Ovary (tissue), 9 donors: ENCODE measurements around the gene RAVER2. TPM values are rescaled to one million over a fixed set of nuclear protein-coding genes. Genes with fewer than 3 reads are reported as not detected.

Experiments
- DNase-seq, 5 donors: peaks; one replicate each; pipeline ENCODE4 v3.0.0-alpha.2; 2019 to 2020
- H3K27ac ChIP-seq, 2 donors: fragments of 200-600 bp; one replicate each; pipeline versions ENCODE4 v1.5.1 to v1.8.0; 2019 to 2022
- H3K27me3 ChIP-seq: fragments of 200-600 bp; one replicate; pipeline ENCODE4 v1.8.0; 2022
- H3K36me3 ChIP-seq: fragments of 200-600 bp; sonication (generic); one replicate; pipeline ENCODE4 v1.5.1; 2019
- H3K4me1 ChIP-seq: one replicate; pipeline ENCODE4 v1.8.1; 2013; ENCODE audit warnings: mild to moderate bottlenecking, moderate library complexity; ENCODE audit not compliant: insufficient read depth
- H3K4me3 ChIP-seq: fragments of 200-600 bp; sonication (generic); one replicate; pipeline ENCODE4 v1.5.1; 2017
- H3K9me3 ChIP-seq, 2 donors: fragments of 200-600 bp in 1 of 2; sonication (generic) in 1 of 2; one replicate each; pipeline versions ENCODE4 v1.5.1 to v1.8.1; 2013 to 2019; ENCODE audit warnings: mild to moderate bottlenecking in 1 of 2, moderate library complexity in 1 of 2
- EP300 ChIP-seq: sonication (generic); formaldehyde crosslinking; IDR thresholded peaks from one replicate; pipeline ENCODE4 v1.6.1; 2017; ENCODE audit warnings: antibody characterized with exemption
- POLR2A ChIP-seq: fragments of 450-650 bp; IDR thresholded peaks from one replicate; pipeline ENCODE4 v1.6.1; 2017; ENCODE audit warnings: antibody characterized with exemption, mild to moderate bottlenecking, moderate library complexity
- WGBS, 3 donors: extraction: QIAGEN DNeasy Blood & Tissue Kit in 1 of 3; methylation state at CpG; one replicate each; pipeline versions ENCODE4 v1.1.5 to v1.1.7; 2013 to 2017; 5-methylcytosine and 5-hydroxymethylcytosine counted together
- intact Hi-C, 4 donors: fragments of 100-400 bp; cut with DNase I; formaldehyde crosslinking; loops; one replicate each; pipeline versions ENCODE4 v1.11.0 to v1.15.1; 2022 to 2023
- polyA plus RNA-seq, 2 donors: library from polyadenylated mRNA; stranded (reverse); fragments of 200-250 nt in 1 of 2; fragments of 350-450 nt in 1 of 2; fragmentation: Illumina TruSeq in 1 of 2; extraction: RNeasy Lipid Tissue Mini Kit (QIAGEN cat#74804) in 1 of 2; gene quantifications; one replicate each; pipeline ENCODE4 v1.2.3, GENCODE V29; 2013 to 2014
- total RNA-seq, 7 donors: library from RNA; depleted of rRNA in 2 of 7; stranded (reverse); fragments of >200 nt in 2 of 7; fragmentation: NEBNext Ultra II Directional in 3 of 7; extraction: Animal tissue kit (Norgen Biotek cat#: 25700) in 3 of 7; gene quantifications; one replicate each; pipeline versions ENCODE4 v1.1.0 to v1.2.4, GENCODE V29; 2016 to 2023
- TF ChIP-seq, protein P1 (sequence below), 3 donors: fragments of 450-650 bp in 2 of 3; fragments of 200-600 bp in 1 of 3; IDR thresholded peaks; one replicate each; pipeline versions ENCODE4 v1.5.1 to v1.8.0; 2016 to 2022; ENCODE audit warnings: antibody characterized with exemption in 3 of 3, mild to moderate bottlenecking in 1 of 3
- donor health status: DM: no; HTN: no; CAD: no; lungs with moderate emphysema.
- donor health status: DM: no; HTN: no; CAD: no.
- donor health status: Bipolar disorder and iron deficiency.
- donor health status: DM: yes; HTN: yes; CAD: no.
- donor health status: DM: no; HTN: no; CAD: no.
- donor health status: DM: yes; HTN: yes; CAD: no.

The RAVER2 gene
- total and polyA plus RNA-seq, 9 donors: 5.0 to 10.7 (median 7.9) TPM

DNA sequence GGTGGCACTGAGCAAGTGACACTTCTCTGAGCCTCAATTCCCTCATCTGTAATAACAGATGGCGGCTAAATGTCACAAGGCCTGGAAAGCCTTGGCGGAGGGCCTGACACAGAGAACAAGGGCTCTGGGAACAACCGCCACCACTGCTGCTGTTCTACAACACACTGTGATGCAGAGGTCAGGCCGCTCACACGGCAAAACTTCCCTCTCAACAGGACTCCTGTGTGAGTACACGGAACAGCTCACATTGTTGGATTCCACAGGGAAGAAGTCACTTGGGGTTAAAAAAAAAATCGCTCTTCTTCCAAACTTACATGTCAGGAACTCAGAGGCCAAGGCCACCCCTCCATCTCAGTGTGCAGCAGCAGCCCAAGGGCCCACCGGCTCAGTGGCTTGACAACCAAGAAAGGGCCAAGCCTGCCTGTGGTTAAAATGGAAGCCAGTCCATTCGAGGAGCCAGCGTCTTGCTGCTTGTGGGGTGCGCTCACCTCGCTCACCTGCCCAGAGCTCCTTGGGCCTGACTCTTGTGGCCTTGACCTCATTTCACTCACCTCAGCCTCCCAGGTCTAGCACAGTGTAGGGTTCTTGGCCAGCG is 101.1 kb downstream of the RAVER2 start:
- H3K4me1 ChIP-seq: peaks cover 2% of the 10 kb centered on the region
- H3K36me3 ChIP-seq: no peaks in the 10 kb centered on the region
- no peak overlapping the region for H3K4me3 ChIP-seq
- intact Hi-C loops: loop anchor here in 1 of 4 donors (10.0 kb wide), 1 partner anchor 369 kb away; no protein-coding TSS in a partner anchor
- H3K27ac ChIP-seq: no peak overlapping the region
- no peak for TF ChIP-seq POLR2A
- no peak for TF ChIP-seq EP300
- TF ChIP-seq, protein P1, sequence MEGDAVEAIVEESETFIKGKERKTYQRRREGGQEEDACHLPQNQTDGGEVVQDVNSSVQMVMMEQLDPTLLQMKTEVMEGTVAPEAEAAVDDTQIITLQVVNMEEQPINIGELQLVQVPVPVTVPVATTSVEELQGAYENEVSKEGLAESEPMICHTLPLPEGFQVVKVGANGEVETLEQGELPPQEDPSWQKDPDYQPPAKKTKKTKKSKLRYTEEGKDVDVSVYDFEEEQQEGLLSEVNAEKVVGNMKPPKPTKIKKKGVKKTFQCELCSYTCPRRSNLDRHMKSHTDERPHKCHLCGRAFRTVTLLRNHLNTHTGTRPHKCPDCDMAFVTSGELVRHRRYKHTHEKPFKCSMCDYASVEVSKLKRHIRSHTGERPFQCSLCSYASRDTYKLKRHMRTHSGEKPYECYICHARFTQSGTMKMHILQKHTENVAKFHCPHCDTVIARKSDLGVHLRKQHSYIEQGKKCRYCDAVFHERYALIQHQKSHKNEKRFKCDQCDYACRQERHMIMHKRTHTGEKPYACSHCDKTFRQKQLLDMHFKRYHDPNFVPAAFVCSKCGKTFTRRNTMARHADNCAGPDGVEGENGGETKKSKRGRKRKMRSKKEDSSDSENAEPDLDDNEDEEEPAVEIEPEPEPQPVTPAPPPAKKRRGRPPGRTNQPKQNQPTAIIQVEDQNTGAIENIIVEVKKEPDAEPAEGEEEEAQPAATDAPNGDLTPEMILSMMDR (IDR thresholded peaks at IDR 0.05): no peak
- H3K27me3 ChIP-seq: no peaks in the 10 kb centered on the region
- no peaks in the 10 kb centered on the region for H3K9me3 ChIP-seq
- 73 to 82% (median 80%) methylated on average over 13 of the region's 13 CpGs for WGBS, 3 donors
- no peak for DNase-seq

DNA sequence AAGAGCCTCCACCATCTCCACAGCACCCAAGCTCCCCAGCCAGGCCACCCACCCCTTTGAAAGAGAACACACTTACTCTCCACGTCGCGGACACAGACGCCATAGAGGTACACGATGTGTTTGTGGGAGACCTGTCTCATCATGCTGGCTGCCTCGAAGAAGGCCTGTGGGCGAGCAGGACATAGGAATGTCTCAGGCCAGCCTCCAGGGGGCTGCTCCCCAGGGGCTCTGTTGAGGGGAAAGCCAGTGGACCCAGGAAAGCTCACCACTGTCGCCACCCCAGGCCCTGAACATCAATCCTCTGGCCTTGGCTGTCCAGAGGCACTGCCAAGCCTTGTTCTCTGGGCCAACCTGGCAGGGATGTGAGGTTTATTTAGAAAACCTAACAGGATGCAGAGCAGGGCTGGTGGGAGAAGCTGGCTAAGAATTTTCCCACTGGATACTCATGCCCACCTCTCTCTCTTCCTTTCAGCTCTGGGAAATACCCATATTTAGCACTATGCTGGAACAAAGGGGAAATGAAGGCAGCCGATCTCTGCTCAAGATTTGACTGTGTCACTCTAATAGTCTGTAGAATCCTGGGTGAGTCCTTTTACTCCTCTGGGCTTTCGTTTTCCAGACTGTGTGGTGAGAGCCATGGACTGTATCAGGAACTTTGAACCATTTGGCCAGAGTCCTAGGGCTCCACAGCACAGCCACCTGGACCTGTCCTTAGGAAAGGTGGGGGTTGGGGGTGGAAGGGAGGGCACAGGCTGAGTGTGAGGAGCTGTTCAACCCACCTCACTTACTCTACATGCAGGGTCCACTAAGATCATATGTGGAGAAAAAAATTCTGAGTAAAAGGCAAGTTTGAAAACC is 101.9 kb downstream of the RAVER2 start:
- Histone ChIP-seq H3K27ac (no peak overlapping the region), H3K27me3 (no peaks in the 10 kb centered on the region), H3K4me3 (no peak overlapping the region), H3K36me3 (no peaks in the 10 kb centered on the region), H3K9me3 (no peaks in the 10 kb centered on the region), H3K4me1 (peaks cover 2% of the 10 kb centered on the region)
- WGBS, 3 donors: 85 to 90% (median 86%) methylated on average over 10 of the region's 10 CpGs
- intact Hi-C loops: loop anchor here in 1 of 4 donors (10.0 kb wide), 1 partner anchor 368 kb away; no protein-coding TSS in a partner anchor
- no peak for DNase-seq
- no peak for TF ChIP-seq EP300
- TF ChIP-seq POLR2A: no peak
- TF ChIP-seq, protein P1 (IDR thresholded peaks at IDR 0.05): no peak

DNA sequence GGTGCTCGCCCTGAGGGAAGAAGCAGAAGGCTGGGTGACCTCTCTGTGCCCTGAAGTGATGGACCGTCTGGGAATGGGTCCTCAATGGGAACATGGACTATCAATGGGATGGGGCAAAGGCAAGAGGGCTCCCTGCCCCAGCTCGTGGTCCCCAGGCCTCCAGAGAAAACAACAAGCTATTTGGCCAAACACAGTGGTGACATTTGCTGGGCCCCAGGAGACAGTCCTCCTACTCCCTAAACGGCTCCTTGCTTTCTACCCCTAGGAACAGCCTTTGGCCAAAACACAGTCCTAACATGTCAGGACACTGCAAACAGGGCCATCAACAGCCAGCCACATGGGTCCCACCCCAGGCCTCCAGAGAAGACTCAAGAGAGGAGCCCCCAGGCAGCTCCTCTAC is 102.8 kb downstream of the RAVER2 start:
- TF ChIP-seq POLR2A: no peak
- TF ChIP-seq, protein P1 (IDR thresholded peaks at IDR 0.05): no peak
- no peak for TF ChIP-seq EP300
- no peak overlapping the region for H3K4me3 ChIP-seq
- no peaks in the 10 kb centered on the region for H3K36me3 ChIP-seq
- no peak overlapping the region for H3K27ac ChIP-seq
- no peaks in the 10 kb centered on the region for H3K9me3 ChIP-seq
- intact Hi-C loops: loop anchor here in 1 of 4 donors (10.0 kb wide), 1 partner anchor 367 kb away; no protein-coding TSS in a partner anchor
- 86 to 89% (median 87%) methylated on average over 4 of the region's 4 CpGs for WGBS, 3 donors
- DNase-seq: no peak
- H3K27me3 ChIP-seq: no peaks in the 10 kb centered on the region
- no peaks in the 10 kb centered on the region for H3K4me1 ChIP-seq

DNA sequence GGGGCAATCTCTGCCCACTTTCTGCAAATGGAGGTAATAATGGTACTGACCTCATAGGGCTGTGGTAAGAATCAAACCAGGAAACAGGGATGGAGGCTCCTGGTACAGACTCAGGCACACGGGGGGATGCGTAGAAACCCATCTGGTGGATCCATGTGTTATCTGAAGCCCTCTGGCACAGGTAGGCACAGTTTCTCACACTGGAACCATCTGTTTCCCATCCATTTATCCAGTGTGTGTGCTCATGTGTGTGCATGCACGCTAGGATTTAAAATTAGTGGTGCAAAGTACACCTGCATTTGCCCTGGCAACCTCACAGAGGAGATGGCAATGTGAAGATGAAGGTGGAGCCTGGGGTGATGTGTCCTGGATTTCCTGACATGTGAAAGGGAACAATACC is 103.3 kb downstream of the RAVER2 start:
- no peaks in the 10 kb centered on the region for H3K36me3 ChIP-seq
- H3K4me1 ChIP-seq: no peaks in the 10 kb centered on the region
- no peak overlapping the region for H3K27ac ChIP-seq
- no peaks in the 10 kb centered on the region for H3K9me3 ChIP-seq
- intact Hi-C loops: loop anchor here in 1 of 4 donors (10.0 kb wide), 1 partner anchor 367 kb away; no protein-coding TSS in a partner anchor
- no peak for TF ChIP-seq POLR2A
- TF ChIP-seq, protein P1 (IDR thresholded peaks at IDR 0.05): no peak
- TF ChIP-seq EP300: no peak
- no peaks in the 10 kb centered on the region for H3K27me3 ChIP-seq
- DNase-seq: no peak
- H3K4me3 ChIP-seq: no peak overlapping the region
- WGBS, 3 donors: 86 to 93% (median 91%) methylated on average over 3 of the region's 3 CpGs
